Uterus (tissue), 4 donors: ENCODE results near the gene NIT2. TPM values are rescaled to one million over a fixed set of nuclear protein-coding genes. Genes with fewer than 3 reads are reported as not detected.
A peak's percentile ranks its signal among the peaks of the same experiment; 100 is the strongest.

Experiments used
- DNase-seq, 2 donors: peaks; one replicate each; pipeline ENCODE4 v3.0.0-alpha.2; 2019 to 2020
- H3K27ac ChIP-seq, 2 donors: fragments of 200-600 bp; sonication (generic); 1 replicate in 1 of 2; 2 replicates in 1 of 2; pipeline ENCODE4 v1.5.1; 2016 to 2018
- H3K27me3 ChIP-seq, 2 donors: fragments of 200-600 bp; sonication (generic); one replicate each; pipeline ENCODE4 v1.5.1; 2018 to 2019; ENCODE audit warnings: control low read depth in 1 of 2
- H3K36me3 ChIP-seq, 2 donors: fragments of 200-600 bp; sonication (generic); one replicate each; pipeline ENCODE4 v1.5.1; 2019; ENCODE audit warnings: control low read depth in 1 of 2
- H3K4me1 ChIP-seq, 2 donors: fragments of 200-600 bp; sonication (generic); one replicate each; pipeline ENCODE4 v1.5.1; 2018 to 2019; ENCODE audit warnings: control low read depth in 1 of 2
- H3K4me3 ChIP-seq, 2 donors: fragments of 200-600 bp; sonication (generic); 1 replicate in 1 of 2; 2 replicates in 1 of 2; pipeline ENCODE4 v1.5.1; 2018 to 2019; ENCODE audit warnings: mild to moderate bottlenecking in 1 of 2
- H3K9me3 ChIP-seq, 2 donors: fragments of 200-600 bp; sonication (generic); one replicate each; pipeline ENCODE4 v1.5.1; 2019; ENCODE audit warnings: control low read depth in 1 of 2
- CTCF ChIP-seq, 4 experiments: fragments of 200-600 bp in 2 of 4; fragments of 450-650 bp in 2 of 4; sonication (generic) in 2 of 4; IDR thresholded peaks; one replicate each; pipeline ENCODE4 v1.5.1; 2016 to 2019; ENCODE audit warnings: antibody characterized with exemption in 4 of 4, mild to moderate bottlenecking in 2 of 4, moderate library complexity in 1 of 4
- POLR2A ChIP-seq, 2 donors: fragments of 450-650 bp; IDR thresholded peaks; one replicate each; pipeline ENCODE4 v1.6.1; 2016; ENCODE audit warnings: antibody characterized with exemption in 2 of 2, mild to moderate bottlenecking in 1 of 2, moderate library complexity in 1 of 2
- intact Hi-C: fragments of 100-400 bp; cut with DNase I; formaldehyde crosslinking; loops from one replicate; pipeline ENCODE4 v1.15.1; 2023; ENCODE audit warnings: low total_unique reads
- total RNA-seq, 4 donors: library from RNA; depleted of rRNA in 3 of 4; stranded (reverse); fragments of >200 nt in 3 of 4; gene quantifications; one replicate each; pipeline versions ENCODE4 v1.1.0 to v1.2.4, GENCODE V29; 2014 to 2023
- donor health status: DM: yes; HTN: yes; CAD: no.

The NIT2 gene, protein sequence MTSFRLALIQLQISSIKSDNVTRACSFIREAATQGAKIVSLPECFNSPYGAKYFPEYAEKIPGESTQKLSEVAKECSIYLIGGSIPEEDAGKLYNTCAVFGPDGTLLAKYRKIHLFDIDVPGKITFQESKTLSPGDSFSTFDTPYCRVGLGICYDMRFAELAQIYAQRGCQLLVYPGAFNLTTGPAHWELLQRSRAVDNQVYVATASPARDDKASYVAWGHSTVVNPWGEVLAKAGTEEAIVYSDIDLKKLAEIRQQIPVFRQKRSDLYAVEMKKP
- 10 to 100 TPM; 12.4 to 39.0 (median 19.2) TPM for total RNA-seq

DNA sequence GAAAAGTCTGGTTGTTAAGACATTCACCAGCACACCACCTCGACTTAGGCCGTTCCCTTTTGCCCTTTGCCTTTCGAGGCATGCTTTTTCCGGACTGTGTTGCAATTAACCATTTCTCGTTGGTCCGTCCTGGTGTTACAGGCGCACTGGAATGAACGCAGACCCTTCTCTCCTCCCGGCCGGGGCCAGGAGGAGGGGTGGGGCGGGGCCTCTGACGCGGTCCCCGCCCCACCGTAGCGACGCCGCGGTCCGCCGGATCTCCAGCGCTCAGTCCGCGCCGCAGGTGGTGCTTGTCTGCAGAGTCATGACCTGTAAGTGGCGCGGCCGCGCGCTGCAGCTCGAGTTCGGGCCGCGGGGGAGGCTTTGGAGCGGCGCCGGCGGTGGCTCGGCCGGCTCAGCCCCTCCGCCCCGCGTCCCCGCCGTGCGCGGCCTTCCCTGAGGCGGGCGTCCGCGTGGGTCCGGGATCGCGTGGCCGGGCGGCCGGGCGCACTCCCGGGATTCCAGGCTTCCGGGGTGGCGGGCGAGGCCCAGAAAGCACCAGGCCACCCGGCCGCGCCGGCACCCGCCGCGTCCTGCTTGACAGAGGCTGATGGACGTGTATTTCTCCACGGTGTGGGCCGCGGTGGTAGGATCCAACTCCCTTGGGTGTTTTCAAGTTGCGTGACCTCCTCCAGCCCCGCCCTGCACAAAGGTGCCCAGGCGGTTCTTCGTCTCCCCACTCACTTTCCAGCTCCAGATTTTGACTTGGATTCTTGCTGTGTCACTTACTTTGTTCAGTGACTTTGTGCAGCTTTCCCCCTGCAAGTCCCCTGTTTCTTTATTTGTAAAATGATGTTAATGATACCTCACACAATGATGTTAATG is at the start of gene NIT2:
Gene NIT2 (plus strand): TSS at position 270 of the 864 bp plus-strand sequence. CDS start 35 bp downstream, at position 305.
- H3K27me3 ChIP-seq: no peaks in the 10 kb centered on the region
- H3K9me3 ChIP-seq: no peaks in the 10 kb centered on the region
- DNase-seq: peak; percentile 84 to 86
- peak within 1 kb of the TSS; percentile 78 to 90 for H3K27ac ChIP-seq
- H3K36me3 ChIP-seq: no peaks in the 10 kb centered on the region
- H3K4me3 ChIP-seq: peak within 1 kb of the TSS; percentile 51 to 89
- no peaks in the 10 kb centered on the region for H3K4me1 ChIP-seq
- peak; percentile 19 to 65 for TF ChIP-seq POLR2A (IDR thresholded peaks at IDR 0.05)
- TF ChIP-seq CTCF (IDR thresholded peaks at IDR 0.05): no peak
- intact Hi-C loops: no loop called here

- TF ChIP-seq CTCF (IDR thresholded peaks at IDR 0.05): no peak
- TF ChIP-seq POLR2A (IDR thresholded peaks at IDR 0.05): no peak
- Histone ChIP-seq H3K9me3 (no peaks in the 10 kb centered on the region), H3K27me3 (no peaks in the 10 kb centered on the region), H3K27ac (no peak overlapping the region), H3K4me1 (no peaks in the 10 kb centered on the region), H3K4me3 (no peak overlapping the region), H3K36me3 (no peaks in the 10 kb centered on the region)
- intact Hi-C loops: no loop called here
- DNase-seq: no peak
These were observed 46.2 kb upstream of the NIT2 start for GRCh38 chr3:100288288-100288894.

DNA sequence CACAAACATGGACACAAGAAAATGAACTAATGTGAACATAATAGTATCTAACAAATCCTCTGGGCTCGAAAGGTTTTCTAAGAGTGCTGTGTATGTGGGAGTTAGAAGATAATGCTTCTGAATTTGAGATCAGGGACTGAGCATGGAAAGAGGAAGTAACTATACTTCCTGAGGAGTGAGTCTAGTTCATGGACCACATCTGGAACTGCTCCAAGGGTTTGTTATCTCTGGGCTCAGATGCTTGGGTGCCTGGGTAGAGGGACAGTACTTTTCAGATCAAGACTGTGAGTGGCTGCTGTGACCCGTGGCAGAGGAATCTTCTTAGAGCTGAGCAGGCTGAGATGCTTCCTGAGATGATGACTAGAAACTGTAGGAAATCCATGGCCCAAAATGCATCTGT is 45.2 kb upstream of the NIT2 start:
- intact Hi-C loops: no loop called here
- no peak overlapping the region for H3K4me3 ChIP-seq
- no peaks in the 10 kb centered on the region for H3K9me3 ChIP-seq
- H3K4me1 ChIP-seq: no peaks in the 10 kb centered on the region
- H3K36me3 ChIP-seq: no peaks in the 10 kb centered on the region
- no peak for TF ChIP-seq CTCF (IDR thresholded peaks at IDR 0.05)
- TF ChIP-seq POLR2A (IDR thresholded peaks at IDR 0.05): no peak
- no peak overlapping the region for H3K27ac ChIP-seq
- H3K27me3 ChIP-seq: no peaks in the 10 kb centered on the region
- DNase-seq: no peak

GRCh38 chr3:100295089-100295488 is 39.5 kb upstream of the NIT2 start:
- Histone ChIP-seq H3K27me3 (no peaks in the 10 kb centered on the region), H3K4me1 (no peaks in the 10 kb centered on the region), H3K9me3 (no peaks in the 10 kb centered on the region), H3K36me3 (no peaks in the 10 kb centered on the region), H3K27ac (no peak overlapping the region), H3K4me3 (no peak overlapping the region)
- DNase-seq: no peak
- intact Hi-C loops: no loop called here
- TF ChIP-seq CTCF (IDR thresholded peaks at IDR 0.05): no peak
- TF ChIP-seq POLR2A (IDR thresholded peaks at IDR 0.05): no peak

DNA sequence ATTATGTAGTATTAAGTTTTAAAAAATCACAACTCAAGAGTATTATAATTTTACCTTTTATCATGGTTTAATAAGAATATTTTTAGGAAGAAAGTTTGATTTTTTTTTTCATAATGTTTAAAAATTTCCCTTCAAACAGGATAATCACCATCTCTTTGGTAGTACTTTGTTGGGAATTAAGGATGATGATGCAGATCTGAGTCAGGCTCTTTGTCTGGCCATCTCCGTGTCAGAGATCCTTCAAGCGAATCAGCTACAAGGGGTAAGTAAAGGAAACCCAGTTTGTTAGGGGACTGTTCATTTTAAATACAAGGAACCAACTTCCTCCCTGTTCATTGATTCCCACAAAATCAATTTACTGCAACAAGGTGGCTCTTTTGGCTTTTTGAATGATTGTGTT is 36.8 kb upstream of the NIT2 start:
- no peaks in the 10 kb centered on the region for H3K27me3 ChIP-seq
- no peak for DNase-seq
- TF ChIP-seq CTCF (IDR thresholded peaks at IDR 0.05): no peak
- no peak for TF ChIP-seq POLR2A (IDR thresholded peaks at IDR 0.05)
- H3K36me3 ChIP-seq: no peaks in the 10 kb centered on the region
- H3K9me3 ChIP-seq: no peaks in the 10 kb centered on the region
- intact Hi-C loops: no loop called here
- H3K4me3 ChIP-seq: no peak overlapping the region
- no peak overlapping the region for H3K27ac ChIP-seq
- H3K4me1 ChIP-seq: no peaks in the 10 kb centered on the region
